GM12878 (cell line): Measurements from ENCODE around the gene MSLN. TPM values are rescaled to one million over a fixed set of nuclear protein-coding genes. Genes with fewer than 3 reads are reported as not detected.

Experiments used
- ATAC-seq: fragments of 200-7000 bp; cut with Tn5 transposase; 3 replicates; pipeline ENCODE4 v1.9.1; 2020; ENCODE audit warnings: mild to moderate bottlenecking, moderate library complexity
- BruUV-seq: library from RNA; stranded (reverse); fragments of 400-500 nt; replicated peaks from 2 replicates; lab custom pipeline; 2021; lab: Mats Ljungman, UMichigan
- CTCF ChIA-PET: fragments of 300-600 bp; sonication (Branson Sonifier 250); formaldehyde crosslinking; extraction: SDS; loops from one replicate; lab custom pipeline; 2021; ENCODE audit warnings: inconsistent platforms; lab: Yijun Ruan, JAX
- POLR2A ChIA-PET: fragments of 350-600 bp; formaldehyde crosslinking; extraction: SDS; loops from one replicate; lab custom pipeline; 2021; ENCODE audit warnings: inconsistent platforms; lab: Charles Lee
- RAD21 ChIA-PET: fragments of 300-600 bp; sonication (Branson Sonifier 250); formaldehyde crosslinking; loops from one replicate; lab custom pipeline; 2023; ENCODE audit warnings: antibody characterized with exemption; ENCODE audit not compliant: unreplicated experiment; lab: Charles Lee
- SMC1A ChIA-PET: fragments of 300-600 bp; sonication (Branson Sonifier 250); formaldehyde crosslinking; loops from one replicate; lab custom pipeline; 2023; ENCODE audit not compliant: unreplicated experiment, uncharacterized antibody; lab: Charles Lee
- DNase-seq: peaks from one replicate; pipeline ENCODE4 v3.0.0-alpha.2; 2011; ENCODE audit warnings: low read depth, low spot score
- FAIRE-seq: peaks from 3 replicates; lab custom pipeline; 2011; peaks lifted over from hg19 to GRCh38; lab: Jason Lieb, UNC
- H2AFZ ChIP-seq: 2 replicates; pipeline ENCODE4 v1.6.0; 2011; ENCODE audit warnings: low read depth, low read length, control low read depth; ENCODE audit not compliant: control insufficient read depth
- H3K27ac ChIP-seq: 2 replicates; pipeline ENCODE4 v1.5.1; 2011; ENCODE audit warnings: control low read depth; ENCODE audit not compliant: control insufficient read depth, insufficient read depth
- H3K27me3 ChIP-seq, 2 experiments: replicated peaks in 1 of 2; 2 replicates each; pipeline versions ENCODE4 v1.6.0 to v1.6.1; 2011; ENCODE audit warnings: low read length in 1 of 2; ENCODE audit not compliant: control insufficient read depth in 2 of 2, insufficient read depth in 2 of 2
- H3K36me3 ChIP-seq, 2 experiments: 2 replicates each; pipeline ENCODE4 v1.5.1; 2011; ENCODE audit warnings: low read length in 1 of 2; ENCODE audit not compliant: control insufficient read depth in 2 of 2, insufficient read depth in 2 of 2
- H3K4me1 ChIP-seq: 2 replicates; pipeline ENCODE4 v1.6.1; 2011; ENCODE audit warnings: mild to moderate bottlenecking, low read length, moderate library complexity, mixed read lengths; ENCODE audit not compliant: control insufficient read depth, insufficient read depth
- H3K4me2 ChIP-seq: 2 replicates; pipeline ENCODE4 v1.6.0; 2011; ENCODE audit warnings: control low read depth; ENCODE audit not compliant: control insufficient read depth, insufficient read depth
- H3K4me3 ChIP-seq: fragments of 200-600 bp; sonication (generic); 2 replicates; pipeline ENCODE4 v1.5.1; 2016
- H3K79me2 ChIP-seq: 2 replicates; pipeline ENCODE4 v1.6.0; 2011; ENCODE audit warnings: low read length; ENCODE audit not compliant: control insufficient read depth, insufficient read depth
- H3K9ac ChIP-seq: 2 replicates; pipeline ENCODE4 v1.8.0; 2011; ENCODE audit warnings: low read length, control low read depth, mixed read lengths; ENCODE audit not compliant: control insufficient read depth, insufficient read depth
- H3K9me3 ChIP-seq: replicated peaks from 3 replicates; pipeline ENCODE4 v1.5.1; 2011; ENCODE audit warnings: mild to moderate bottlenecking, low read length; ENCODE audit not compliant: control insufficient read depth, insufficient read depth
- H4K20me1 ChIP-seq: 2 replicates; pipeline ENCODE4 v1.6.0; 2011; ENCODE audit not compliant: control insufficient read depth, insufficient read depth
- BHLHE40 ChIP-seq, 2 experiments: fragments of 450-650 bp in 1 of 2; IDR thresholded peaks; 2 replicates each; pipeline ENCODE4 v1.6.1; 2011 to 2017; ENCODE audit warnings: low read depth in 2 of 2, borderline replicate concordance in 1 of 2, improper control_type of control experiment in 1 of 2, low read length in 1 of 2, mild to moderate bottlenecking in 1 of 2
- NBN ChIP-seq: fragments of 450-650 bp; IDR thresholded peaks from 2 replicates; pipeline ENCODE4 v1.6.1; 2016
- PAX5 ChIP-seq: IDR thresholded peaks from 2 replicates; pipeline ENCODE4 v1.6.1; 2011; ENCODE audit warnings: low read depth, low read length, borderline replicate concordance
- RAD21 ChIP-seq: IDR thresholded peaks from 2 replicates; pipeline ENCODE4 v1.6.1; 2011; ENCODE audit warnings: mild to moderate bottlenecking, low read depth, low read length, moderate library complexity; ENCODE audit not compliant: insufficient read depth
- SIX5 ChIP-seq: IDR thresholded peaks from 2 replicates; pipeline ENCODE4 v1.6.1; 2011; ENCODE audit warnings: mild to moderate bottlenecking, low read depth, low read length, moderate library complexity; ENCODE audit not compliant: severe bottlenecking
- SREBF1 ChIP-seq: IDR thresholded peaks from 2 replicates; pipeline ENCODE4 v1.6.1; 2012; ENCODE audit warnings: mild to moderate bottlenecking, low read length
- SREBF2 ChIP-seq: IDR thresholded peaks from 2 replicates; pipeline ENCODE4 v1.6.1; 2012; ENCODE audit warnings: mild to moderate bottlenecking, low read length
- TARDBP ChIP-seq: IDR thresholded peaks from 2 replicates; pipeline ENCODE4 v1.6.1; 2016; ENCODE audit warnings: borderline replicate concordance
- WGBS: methylation state at CpG from one replicate; pipeline ENCODE4 v1.1.6; 2016; ENCODE audit warnings: low lambda C conversion rate; ENCODE audit not compliant: insufficient replicate concordance, insufficient coverage; ENCODE audit errors: missing lambda C conversion rate; 5-methylcytosine and 5-hydroxymethylcytosine counted together
- in situ Hi-C: fragments of 300-500 bp; cut with MboI; formaldehyde crosslinking; loops from 9 replicates; pipeline ENCODE4 v1.14.3; 2018; ENCODE audit warnings: mixed read lengths
- intact Hi-C: fragments of 100-400 bp; cut with micrococcal nuclease; formaldehyde crosslinking; loops from one replicate; pipeline ENCODE4 v1.14.2; 2022; ENCODE audit not compliant: unreplicated experiment
- polyA plus RNA-seq, 11 experiments: library from polyadenylated mRNA; depleted of rRNA in 4 of 11; unstranded in 6 of 11; stranded (reverse) in 5 of 11; fragments of >200 nt; fragmentation: Nextera tagmentation in 4 of 11; fragmentation: Illumina TruSeq in 1 of 11; extraction: Ambion mirVana in 4 of 11; extraction: Trizol in 1 of 11; gene quantifications; 1 replicate in 1 of 11; 2 replicates in 10 of 11; pipeline versions ENCODE4 v1.2.1 to v1.2.3, GENCODE V29; 2011 to 2016; ENCODE audit warnings: inconsistent platforms in 2 of 11, missing spikeins in 2 of 11, low read depth in 1 of 11
- total RNA-seq, 4 experiments: library from RNA; depleted of rRNA in 3 of 4; stranded (reverse); fragments of >200 nt in 3 of 4; fragmentation: Illumina TruSeq in 1 of 4; extraction: Trizol in 1 of 4; gene quantifications; 2 replicates each; pipeline versions ENCODE4 v1.2.1 to v1.2.3, GENCODE V29; 2013 to 2021
- TF ChIP-seq, protein P1 (sequence below): fragments of 450-650 bp; IDR thresholded peaks from 2 replicates; pipeline ENCODE4 v1.6.1; 2017; ENCODE audit warnings: mild to moderate bottlenecking, low read depth, inconsistent platforms; ENCODE audit not compliant: poor library complexity, severe bottlenecking
- TF ChIP-seq, protein P2 (sequence below): fragments of 450-650 bp; IDR thresholded peaks from 2 replicates; pipeline ENCODE4 v1.6.1; 2018; ENCODE audit warnings: mild to moderate bottlenecking, low read depth, moderate library complexity; ENCODE audit not compliant: partially characterized antibody

The MSLN gene
- total and polyA plus RNA-seq, 10 of the 15 experiments (the other 5 are each of a cell fraction or from before 2014, with no cell fraction given), result 0.08 TPM; not detected in 9

DNA sequence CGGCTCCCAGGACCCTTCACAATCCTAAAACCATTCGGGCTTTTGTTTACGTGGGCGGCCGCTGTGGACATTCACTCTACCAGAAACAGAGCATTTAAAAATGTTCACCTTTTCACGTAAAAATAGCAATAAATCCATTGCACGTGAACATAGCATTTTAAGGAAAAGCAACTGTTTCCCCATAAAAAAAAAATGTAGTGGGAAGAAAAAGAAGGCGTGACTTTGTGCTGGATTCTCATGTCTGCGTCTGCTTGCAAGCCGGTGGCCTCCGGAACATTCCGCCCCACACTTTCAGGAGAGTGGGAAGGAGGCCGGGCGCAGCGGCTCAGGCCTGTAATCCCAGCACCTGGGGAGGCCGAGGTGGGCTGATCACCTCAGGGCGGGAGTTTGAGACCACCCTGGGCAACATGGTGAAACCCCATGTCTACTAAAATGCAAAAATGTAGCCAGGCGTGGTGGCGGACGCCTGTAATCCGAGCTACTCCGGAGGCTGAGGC lies 53.4 kb downstream of the MSLN start:
- Histone ChIP-seq H3K27ac (no peak overlapping the region), H3K4me3 (no peak overlapping the region), H4K20me1 (no peaks in the 10 kb centered on the region), H3K27me3 (no peaks in the 10 kb centered on the region; a peak in 1 of 4 replicates), H3K9me3 (no peaks in the 10 kb centered on the region; the same call in 2 of the 3 replicates), H3K79me2 (no peaks in the 10 kb centered on the region), H3K4me2 (no peak overlapping the region), H3K4me1 (no peaks in the 10 kb centered on the region; the same call in 1 of the 2 replicates), H2AFZ (no peak overlapping the region), H3K9ac (no peak overlapping the region), H3K36me3 (no peaks in the 10 kb centered on the region)
- FAIRE-seq (no peak), DNase-seq (no peak), ATAC-seq (no peak)
- BruUV-seq, result no TSS peak
- ChIA-PET RAD21 (no interaction called here), CTCF (no interaction called here), POLR2A (no interaction called here), SMC1A (no interaction called here)
- intact Hi-C loops (no loop called here), in situ Hi-C loops (no loop called here)
- TF ChIP-seq, protein P1, sequence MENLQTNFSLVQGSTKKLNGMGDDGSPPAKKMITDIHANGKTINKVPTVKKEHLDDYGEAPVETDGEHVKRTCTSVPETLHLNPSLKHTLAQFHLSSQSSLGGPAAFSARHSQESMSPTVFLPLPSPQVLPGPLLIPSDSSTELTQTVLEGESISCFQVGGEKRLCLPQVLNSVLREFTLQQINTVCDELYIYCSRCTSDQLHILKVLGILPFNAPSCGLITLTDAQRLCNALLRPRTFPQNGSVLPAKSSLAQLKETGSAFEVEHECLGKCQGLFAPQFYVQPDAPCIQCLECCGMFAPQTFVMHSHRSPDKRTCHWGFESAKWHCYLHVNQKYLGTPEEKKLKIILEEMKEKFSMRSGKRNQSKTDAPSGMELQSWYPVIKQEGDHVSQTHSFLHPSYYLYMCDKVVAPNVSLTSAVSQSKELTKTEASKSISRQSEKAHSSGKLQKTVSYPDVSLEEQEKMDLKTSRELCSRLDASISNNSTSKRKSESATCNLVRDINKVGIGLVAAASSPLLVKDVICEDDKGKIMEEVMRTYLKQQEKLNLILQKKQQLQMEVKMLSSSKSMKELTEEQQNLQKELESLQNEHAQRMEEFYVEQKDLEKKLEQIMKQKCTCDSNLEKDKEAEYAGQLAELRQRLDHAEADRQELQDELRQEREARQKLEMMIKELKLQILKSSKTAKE, result no peak
- TF ChIP-seq PAX5, result no peak
- WGBS, result 61% methylated on average over 21 of the region's 22 CpGs

DNA sequence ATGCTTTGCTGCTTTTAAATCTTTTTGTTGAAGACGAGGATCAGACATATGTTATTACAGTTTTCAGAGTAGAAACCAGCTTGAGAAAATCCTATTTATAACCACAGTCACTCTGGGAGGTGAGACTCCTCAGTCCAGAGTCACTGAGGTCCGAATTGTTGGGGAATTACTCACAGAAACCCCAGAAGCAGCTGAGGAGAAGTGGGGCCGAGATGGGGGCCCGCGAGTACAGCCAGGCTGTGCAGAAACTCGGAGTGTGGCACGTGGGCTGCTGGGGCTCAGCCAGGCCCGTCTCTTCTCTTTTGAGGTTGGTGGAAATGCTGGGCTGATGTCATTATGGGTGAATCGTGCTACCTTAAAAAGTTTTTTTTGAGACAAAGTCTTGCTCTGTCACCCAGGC lies 54.4 kb downstream of the MSLN start:
- TF ChIP-seq SREBF2 (no peak), BHLHE40 (IDR thresholded peaks at IDR 0.05; ENCODE audit: borderline replicate concordance in 1 of 2, low read depth in 2 of 2, low read length in 1 of 2) (peak; percentile 35 to 51; a peak in 2 of 4 replicates), TARDBP (no peak), SREBF1 (no peak), NBN (no peak), SIX5 (no peak), RAD21 (no peak)
- TF ChIP-seq, protein P2, sequence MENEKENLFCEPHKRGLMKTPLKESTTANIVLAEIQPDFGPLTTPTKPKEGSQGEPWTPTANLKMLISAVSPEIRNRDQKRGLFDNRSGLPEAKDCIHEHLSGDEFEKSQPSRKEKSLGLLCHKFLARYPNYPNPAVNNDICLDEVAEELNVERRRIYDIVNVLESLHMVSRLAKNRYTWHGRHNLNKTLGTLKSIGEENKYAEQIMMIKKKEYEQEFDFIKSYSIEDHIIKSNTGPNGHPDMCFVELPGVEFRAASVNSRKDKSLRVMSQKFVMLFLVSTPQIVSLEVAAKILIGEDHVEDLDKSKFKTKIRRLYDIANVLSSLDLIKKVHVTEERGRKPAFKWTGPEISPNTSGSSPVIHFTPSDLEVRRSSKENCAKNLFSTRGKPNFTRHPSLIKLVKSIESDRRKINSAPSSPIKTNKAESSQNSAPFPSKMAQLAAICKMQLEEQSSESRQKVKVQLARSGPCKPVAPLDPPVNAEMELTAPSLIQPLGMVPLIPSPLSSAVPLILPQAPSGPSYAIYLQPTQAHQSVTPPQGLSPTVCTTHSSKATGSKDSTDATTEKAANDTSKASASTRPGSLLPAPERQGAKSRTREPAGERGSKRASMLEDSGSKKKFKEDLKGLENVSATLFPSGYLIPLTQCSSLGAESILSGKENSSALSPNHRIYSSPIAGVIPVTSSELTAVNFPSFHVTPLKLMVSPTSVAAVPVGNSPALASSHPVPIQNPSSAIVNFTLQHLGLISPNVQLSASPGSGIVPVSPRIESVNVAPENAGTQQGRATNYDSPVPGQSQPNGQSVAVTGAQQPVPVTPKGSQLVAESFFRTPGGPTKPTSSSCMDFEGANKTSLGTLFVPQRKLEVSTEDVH, result no peak
- no TSS peak for BruUV-seq
- POLR2A ChIA-PET, result interaction anchor here (0.6 kb wide), 1 partner anchor 14 kb away, joined by 3 read pairs; no protein-coding TSS in a partner anchor
- no peak overlapping the region for H3K4me3 ChIP-seq
- no peak overlapping the region for H3K27ac ChIP-seq
- in situ Hi-C loops, result no loop called here
- DNase-seq, result no peak
- no peaks in the 10 kb centered on the region for H4K20me1 ChIP-seq
- H3K4me2 ChIP-seq, result no peak overlapping the region
- SMC1A ChIA-PET, result no interaction called here
- no peaks in the 10 kb centered on the region for H3K36me3 ChIP-seq
- 31% methylated on average over 9 of the region's 9 CpGs for WGBS
- CTCF ChIA-PET, result no interaction called here
- no peaks in the 10 kb centered on the region; a peak in 1 of 4 replicates for H3K27me3 ChIP-seq
- no peak overlapping the region for H3K9ac ChIP-seq
- no peaks in the 10 kb centered on the region for H3K9me3 ChIP-seq
- FAIRE-seq, result no peak
- no peak for ATAC-seq
- intact Hi-C loops, result no loop called here
- no peaks in the 10 kb centered on the region for H3K79me2 ChIP-seq
- no peaks in the 10 kb centered on the region; the same call in 1 of the 2 replicates for H3K4me1 ChIP-seq
- H2AFZ ChIP-seq, result no peak overlapping the region
- RAD21 ChIA-PET, result no interaction called here
